Esophagus muscularis mucosa (tissue), 4 donors: Measurements from ENCODE around the gene EDARADD. TPM values are rescaled to one million over a fixed set of nuclear protein-coding genes. Genes with fewer than 3 reads are reported as not detected.

Experiments
- DNase-seq: peaks from one replicate; pipeline ENCODE4 v3.0.0-alpha.2; 2017; ENCODE audit errors: extremely low spot score
- H3K27ac ChIP-seq, 4 donors: fragments of 200-600 bp; sonication (generic); replicated peaks in 1 of 4; 1 replicate in 3 of 4; 2 replicates in 1 of 4; pipeline ENCODE4 v1.5.1; 2016 to 2019; ENCODE audit warnings: mild to moderate bottlenecking in 1 of 4
- H3K27me3 ChIP-seq, 4 donors: fragments of 200-600 bp; sonication (generic); one replicate each; pipeline versions ENCODE4 v1.5.1 to v1.6.0; 2016 to 2019
- H3K36me3 ChIP-seq, 4 donors: fragments of 200-600 bp; sonication (generic); one replicate each; pipeline ENCODE4 v1.5.1; 2016 to 2019
- H3K4me1 ChIP-seq, 4 donors: fragments of 200-600 bp; sonication (generic); one replicate each; pipeline ENCODE4 v1.5.1; 2016 to 2019
- H3K4me3 ChIP-seq, 4 donors: fragments of 200-600 bp; sonication (generic); 1 replicate in 2 of 4; 2 replicates in 2 of 4; pipeline ENCODE4 v1.5.1; 2016 to 2019; ENCODE audit warnings: mild to moderate bottlenecking in 4 of 4, moderate library complexity in 1 of 4
- H3K9me3 ChIP-seq, 4 donors: fragments of 200-600 bp; sonication (generic); 1 replicate in 3 of 4; 2 replicates in 1 of 4; pipeline ENCODE4 v1.5.1; 2016 to 2019
- CTCF ChIP-seq, 3 experiments: fragments of 200-600 bp in 2 of 3; fragments of 450-650 bp in 1 of 3; sonication (generic) in 2 of 3; IDR thresholded peaks; one replicate each; pipeline ENCODE4 v1.5.1; 2017 to 2019; ENCODE audit warnings: antibody characterized with exemption in 3 of 3, mild to moderate bottlenecking in 2 of 3, moderate library complexity in 1 of 3
- EP300 ChIP-seq: sonication (generic); formaldehyde crosslinking; IDR thresholded peaks from one replicate; pipeline ENCODE4 v1.6.1; 2017; ENCODE audit warnings: antibody characterized with exemption
- POLR2A ChIP-seq: fragments of 450-650 bp; IDR thresholded peaks from one replicate; pipeline ENCODE4 v1.6.1; 2017; ENCODE audit warnings: antibody characterized with exemption, moderate library complexity, mild to moderate bottlenecking, low read depth
- POLR2AphosphoS5 ChIP-seq, 2 donors: sonication (generic); formaldehyde crosslinking; IDR thresholded peaks; one replicate each; pipeline ENCODE4 v1.6.1; 2017; ENCODE audit warnings: antibody characterized with exemption in 2 of 2
- WGBS: methylation state at CpG from one replicate; pipeline ENCODE4 v1.1.5; 2018; 5-methylcytosine and 5-hydroxymethylcytosine counted together
- intact Hi-C: fragments of 100-400 bp; cut with DNase I; formaldehyde crosslinking; loops from one replicate; pipeline ENCODE4 v1.15.1; 2023
- total RNA-seq, 4 donors: library from RNA; depleted of rRNA; stranded (reverse); fragments of >200 nt; gene quantifications; one replicate each; pipeline versions ENCODE4 v1.1.0 to v1.2.1, GENCODE V29; 2016

EDARADD gene
- total RNA-seq, 4 donors from 2014 or later, result 0.66 to 1.6 TPM; not detected in 2

GRCh38 chr1:236426215-236426614, 32.1 kb downstream of the EDARADD start:
- 90% methylated on average over 3 of the region's 3 CpGs for WGBS
- Histone ChIP-seq H3K27me3 (no peaks in the 10 kb centered on the region), H3K9me3 (no peaks in the 10 kb centered on the region), H3K27ac (no peak overlapping the region), H3K36me3 (no peaks in the 10 kb centered on the region), H3K4me3 (no peak overlapping the region), H3K4me1 (no peaks in the 10 kb centered on the region)
- no peak for DNase-seq
- TF ChIP-seq POLR2A (no peak), EP300 (no peak), POLR2AphosphoS5 (IDR thresholded peaks at IDR 0.05) (no peak), CTCF (IDR thresholded peaks at IDR 0.05) (no peak)
- intact Hi-C loops, result no loop called here

GRCh38 chr1:236429715-236430274, 35.7 kb downstream of the EDARADD start:
- Histone ChIP-seq H3K9me3 (no peaks in the 10 kb centered on the region), H3K4me3 (no peak overlapping the region), H3K36me3 (no peaks in the 10 kb centered on the region), H3K27ac (no peak overlapping the region), H3K4me1 (no peaks in the 10 kb centered on the region), H3K27me3 (no peaks in the 10 kb centered on the region)
- TF ChIP-seq EP300 (no peak), POLR2AphosphoS5 (IDR thresholded peaks at IDR 0.05) (no peak), POLR2A (no peak), CTCF (IDR thresholded peaks at IDR 0.05) (no peak)
- intact Hi-C loops, result no loop called here
- no peak for DNase-seq

- Histone ChIP-seq H3K27ac (no peak overlapping the region), H3K4me1 (no peaks in the 10 kb centered on the region), H3K4me3 (no peak overlapping the region), H3K27me3 (no peaks in the 10 kb centered on the region), H3K9me3 (no peaks in the 10 kb centered on the region), H3K36me3 (no peaks in the 10 kb centered on the region)
- no peak for DNase-seq
- TF ChIP-seq POLR2AphosphoS5 (IDR thresholded peaks at IDR 0.05) (no peak), POLR2A (no peak), CTCF (IDR thresholded peaks at IDR 0.05) (no peak), EP300 (no peak)
- intact Hi-C loops, result no loop called here
- WGBS, result 90% methylated on average over 6 of the region's 6 CpGs
These were observed 39.8 kb downstream of the EDARADD start for GRCh38 chr1:236433819-236434315.

- no peak overlapping the region for H3K27ac ChIP-seq
- no peaks in the 10 kb centered on the region for H3K4me1 ChIP-seq
- no peak overlapping the region for H3K4me3 ChIP-seq
- no peaks in the 10 kb centered on the region for H3K27me3 ChIP-seq
- no peaks in the 10 kb centered on the region for H3K36me3 ChIP-seq
- 90% methylated on average over 9 of the region's 9 CpGs for WGBS
- no peak for DNase-seq
- no peak for TF ChIP-seq POLR2AphosphoS5 (IDR thresholded peaks at IDR 0.05)
- TF ChIP-seq CTCF (IDR thresholded peaks at IDR 0.05), result no peak
- TF ChIP-seq EP300, result no peak
- TF ChIP-seq POLR2A, result no peak
- no peaks in the 10 kb centered on the region for H3K9me3 ChIP-seq
- intact Hi-C loops, result no loop called here
These were observed 44.5 kb downstream of the EDARADD start for GRCh38 chr1:236438614-236439013.

- H3K9me3 ChIP-seq, result peaks cover 0 to 3% (median 0%) of the 10 kb centered on the region in 4 donors
- no peaks in the 10 kb centered on the region for H3K36me3 ChIP-seq
- TF ChIP-seq POLR2AphosphoS5 (IDR thresholded peaks at IDR 0.05), result no peak
- TF ChIP-seq EP300, result no peak
- no peak for TF ChIP-seq POLR2A
- no peak for TF ChIP-seq CTCF (IDR thresholded peaks at IDR 0.05)
- no peaks in the 10 kb centered on the region for H3K4me1 ChIP-seq
- WGBS, result 77% methylated on average over 2 of the region's 2 CpGs
- H3K27ac ChIP-seq, result no peak overlapping the region
- no peaks in the 10 kb centered on the region for H3K27me3 ChIP-seq
- H3K4me3 ChIP-seq, result no peak overlapping the region
- no peak for DNase-seq
- intact Hi-C loops, result no loop called here
These were observed 46.3 kb downstream of the EDARADD start for GRCh38 chr1:236440373-236440772.
